ENCODE data around the gene APOL3. TPM values are rescaled to one million over a fixed set of nuclear protein-coding genes. Genes with fewer than 3 reads are reported as not detected.
"Not testable (repeated sequence)": the region's sequence is repeated elsewhere in the genome, so short reads cannot be mapped to it uniquely, and the experiment has no call there.

APOL3 gene
- total RNA-seq, 1 experiment from 2014 or later, result not detected

GRCh38 chr22:36154423-36154945 is 6.1 kb downstream of the APOL3 start:
- TF ChIP-seq CTCF (conservative IDR thresholded peaks at IDR 0.05; ENCODE audit: low read depth, low read length), result no peak
- no peak for TF ChIP-seq EZH2 (IDR thresholded peaks at IDR 0.05; ENCODE audit: borderline replicate concordance, low read depth, low read length, poor library complexity, severe bottlenecking)
- intact Hi-C loops (cut with micrococcal nuclease; ENCODE audit: unreplicated experiment), result no loop called here
- CTCF ChIA-PET, result no interaction called here
- no peak overlapping the region for H3K4me3 ChIP-seq (ENCODE audit: low read depth, low read length, poor library complexity, severe bottlenecking)
- no peaks in the 10 kb centered on the region for H3K36me3 ChIP-seq (ENCODE audit: insufficient read depth, low read length, poor library complexity, severe bottlenecking)
- no peak overlapping the region for H3K27ac ChIP-seq (ENCODE audit: low read depth, low read length, poor library complexity, severe bottlenecking)
- POLR2A ChIA-PET (ENCODE audit: low non-redundant PET), result no interaction called here
- H3K9me3 ChIP-seq (ENCODE audit: low read depth, low read length, poor library complexity, severe bottlenecking), result no peaks in the 10 kb centered on the region
- no peaks in the 10 kb centered on the region for H3K27me3 ChIP-seq (replicated peaks; ENCODE audit: insufficient read depth, low read depth, low read length, poor library complexity)
- no peak for DNase-seq (ENCODE audit: low spot score)
- H3K4me1 ChIP-seq (ENCODE audit: insufficient read depth, low read length, poor library complexity, severe bottlenecking), result no peaks in the 10 kb centered on the region
- BruUV-seq (replicated peaks), result no TSS peak

DNA sequence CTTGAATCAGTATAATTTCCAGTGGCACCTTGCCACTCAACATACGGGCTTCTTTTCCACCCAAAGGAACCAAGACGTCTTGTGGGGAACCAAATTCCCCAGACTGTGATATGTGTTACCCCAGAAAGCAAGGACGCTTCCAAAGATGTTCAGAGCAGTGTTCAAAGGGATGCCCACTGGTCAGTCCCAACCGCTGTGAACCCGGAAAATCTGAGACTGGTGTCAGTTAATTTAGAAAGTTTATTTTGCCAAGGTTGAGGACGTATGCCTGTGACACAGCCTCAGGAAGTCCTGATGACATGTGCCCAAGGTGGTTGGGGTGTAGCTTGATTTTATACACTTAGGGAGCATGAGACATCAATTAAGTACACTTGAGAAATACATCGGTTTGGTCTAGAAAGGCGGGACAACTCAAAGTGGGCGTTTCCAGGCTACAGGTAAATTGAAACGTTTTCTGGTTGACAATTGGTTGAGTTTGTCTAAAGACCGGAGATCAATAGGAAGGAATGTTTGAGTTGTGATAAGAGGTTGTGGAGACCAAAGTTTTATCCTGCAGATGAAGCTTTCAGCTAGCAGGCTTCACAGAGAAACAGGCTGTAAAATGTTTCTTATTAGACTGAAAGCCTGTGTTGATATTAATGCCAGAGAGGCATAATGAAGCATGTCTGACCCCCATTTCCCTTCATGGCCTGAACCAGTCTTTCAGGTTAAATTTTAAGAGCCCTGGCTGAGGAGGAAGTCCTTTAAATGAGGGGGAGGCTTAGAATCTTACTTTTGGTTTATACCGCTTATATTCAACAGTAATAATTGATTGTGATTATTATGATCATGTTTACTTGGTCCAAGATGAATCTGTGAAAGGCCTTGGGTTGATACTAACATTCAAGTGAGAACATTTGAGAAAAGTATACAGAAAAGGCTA is 6.8 kb downstream of the APOL3 start:
- no peak for DNase-seq (ENCODE audit: low spot score)
- ChIA-PET POLR2A (ENCODE audit: low non-redundant PET) (no interaction called here), CTCF (no interaction called here)
- TF ChIP-seq CTCF (conservative IDR thresholded peaks at IDR 0.05; ENCODE audit: low read depth, low read length) (no peak), EZH2 (IDR thresholded peaks at IDR 0.05; ENCODE audit: borderline replicate concordance, low read depth, low read length, poor library complexity, severe bottlenecking) (no peak)
- Histone ChIP-seq H3K9me3 (ENCODE audit: low read depth, low read length, poor library complexity, severe bottlenecking) (no peaks in the 10 kb centered on the region), H3K36me3 (ENCODE audit: insufficient read depth, low read length, poor library complexity, severe bottlenecking) (no peaks in the 10 kb centered on the region), H3K4me1 (ENCODE audit: insufficient read depth, low read length, poor library complexity, severe bottlenecking) (no peaks in the 10 kb centered on the region), H3K27me3 (replicated peaks; ENCODE audit: insufficient read depth, low read depth, low read length, poor library complexity) (no peaks in the 10 kb centered on the region), H3K27ac (ENCODE audit: low read depth, low read length, poor library complexity, severe bottlenecking) (no peak overlapping the region), H3K4me3 (ENCODE audit: low read depth, low read length, poor library complexity, severe bottlenecking) (no peak overlapping the region)
- BruUV-seq (replicated peaks), result no TSS peak
- intact Hi-C loops (cut with micrococcal nuclease; ENCODE audit: unreplicated experiment), result no loop called here

DNA sequence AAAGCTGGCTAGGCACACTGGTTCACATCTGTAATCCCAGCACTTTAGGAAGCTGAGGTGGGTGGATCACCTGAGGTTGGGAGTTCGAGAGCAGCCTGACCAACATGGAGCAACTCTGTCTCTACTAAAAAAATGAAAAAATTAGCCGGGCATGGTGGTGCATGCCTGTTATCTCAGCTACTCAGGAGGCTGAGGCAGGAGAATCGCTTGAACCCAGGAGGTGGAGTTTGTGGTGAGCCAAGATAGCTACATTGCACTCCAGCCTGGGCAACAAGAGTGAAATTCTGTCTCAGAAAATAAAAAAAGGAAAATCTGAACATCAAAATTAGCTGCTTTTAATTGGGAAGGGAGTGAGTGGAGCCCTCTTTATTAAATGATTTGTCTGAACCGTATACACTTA is 7.7 kb downstream of the APOL3 start:
- intact Hi-C loops (cut with micrococcal nuclease; ENCODE audit: unreplicated experiment); H3K9me3 ChIP-seq (ENCODE audit: low read depth, low read length, poor library complexity, severe bottlenecking); H3K4me3 ChIP-seq (ENCODE audit: low read depth, low read length, poor library complexity, severe bottlenecking); CTCF ChIA-PET; BruUV-seq (replicated peaks); H3K27me3 ChIP-seq (replicated peaks; ENCODE audit: insufficient read depth, low read depth, low read length, poor library complexity); DNase-seq (ENCODE audit: low spot score); H3K27ac ChIP-seq (ENCODE audit: low read depth, low read length, poor library complexity, severe bottlenecking); H3K36me3 ChIP-seq (ENCODE audit: insufficient read depth, low read length, poor library complexity, severe bottlenecking); H3K4me1 ChIP-seq (ENCODE audit: insufficient read depth, low read length, poor library complexity, severe bottlenecking); POLR2A ChIA-PET (ENCODE audit: low non-redundant PET): not testable (repeated sequence)
